IMR-90 (cell line): ENCODE data around the gene PHLPP2.

Experiments used
- CTCF ChIP-seq: conservative IDR thresholded peaks from 2 replicates; pipeline ENCODE4 v1.5.1; 2012; ENCODE audit warnings: mild to moderate bottlenecking, low read depth, low read length, improper control_type of control experiment
- RAD21 ChIP-seq: IDR thresholded peaks from 2 replicates; pipeline ENCODE4 v1.6.1; 2012; ENCODE audit warnings: low read length, improper control_type of control experiment

GRCh38 chr16:71732587-71732986, 8.1 kb upstream of the PHLPP2 start:
- TF ChIP-seq RAD21: no peak
- no peak for TF ChIP-seq CTCF
